Activated naive CD8-positive, alpha-beta T cell treated with anti-CD3 and anti-CD28 coated beads, Interleukin-2, amount 10 ng/mL, durations not matched to agents 7 days and 5 days (primary cell): ENCODE data around the gene GAPDH. TPM values are rescaled to one million over a fixed set of nuclear protein-coding genes. Genes with fewer than 3 reads are reported as not detected.
"Not testable (repeated sequence)": the region's sequence is repeated elsewhere in the genome, so short reads cannot be mapped to it uniquely, and the experiment has no call there.

Source experiments
- ATAC-seq: fragments of 150-1000 bp; cut with Tn5 transposase; one replicate; pipeline ENCODE4 v1.10.0; 2021; ENCODE audit warnings: low read depth, moderate library complexity
- POLR2A ChIA-PET: fragments of 350-600 bp; sonication (Branson Sonifier 250); formaldehyde crosslinking; loops from one replicate; lab custom pipeline; 2021; ENCODE audit warnings: antibody characterized with exemption; lab: Charles Lee
- DNase-seq: peaks from one replicate; pipeline ENCODE4 v3.0.0; 2021
- H3K27ac Mint-ChIP-seq: one replicate; pipeline ENCODE4 v1.8.0; 2022; ENCODE audit warnings: mild to moderate bottlenecking, mixed read lengths
- H3K27me3 Mint-ChIP-seq: one replicate; pipeline ENCODE4 v1.8.0; 2022; ENCODE audit warnings: mild to moderate bottlenecking, moderate library complexity, mixed read lengths
- H3K36me3 Mint-ChIP-seq: one replicate; pipeline ENCODE4 v1.8.0; 2021; ENCODE audit warnings: mild to moderate bottlenecking, mixed read lengths
- H3K4me1 Mint-ChIP-seq: one replicate; pipeline ENCODE4 v1.8.0; 2021; ENCODE audit warnings: mixed read lengths
- H3K4me3 Mint-ChIP-seq: one replicate; pipeline ENCODE4 v1.8.0; 2022; ENCODE audit warnings: mild to moderate bottlenecking, moderate library complexity, mixed read lengths
- H3K9me3 Mint-ChIP-seq: one replicate; pipeline ENCODE4 v1.8.0; 2021; ENCODE audit warnings: mixed read lengths
- total RNA-seq, 2 experiments: library from RNA; stranded (reverse); gene quantifications; one replicate each; pipeline ENCODE4 v1.2.3, GENCODE V29; 2021

GAPDH gene
- total RNA-seq, 2 experiments from 2014 or later: 4,618 to 4,824 TPM

DNA sequence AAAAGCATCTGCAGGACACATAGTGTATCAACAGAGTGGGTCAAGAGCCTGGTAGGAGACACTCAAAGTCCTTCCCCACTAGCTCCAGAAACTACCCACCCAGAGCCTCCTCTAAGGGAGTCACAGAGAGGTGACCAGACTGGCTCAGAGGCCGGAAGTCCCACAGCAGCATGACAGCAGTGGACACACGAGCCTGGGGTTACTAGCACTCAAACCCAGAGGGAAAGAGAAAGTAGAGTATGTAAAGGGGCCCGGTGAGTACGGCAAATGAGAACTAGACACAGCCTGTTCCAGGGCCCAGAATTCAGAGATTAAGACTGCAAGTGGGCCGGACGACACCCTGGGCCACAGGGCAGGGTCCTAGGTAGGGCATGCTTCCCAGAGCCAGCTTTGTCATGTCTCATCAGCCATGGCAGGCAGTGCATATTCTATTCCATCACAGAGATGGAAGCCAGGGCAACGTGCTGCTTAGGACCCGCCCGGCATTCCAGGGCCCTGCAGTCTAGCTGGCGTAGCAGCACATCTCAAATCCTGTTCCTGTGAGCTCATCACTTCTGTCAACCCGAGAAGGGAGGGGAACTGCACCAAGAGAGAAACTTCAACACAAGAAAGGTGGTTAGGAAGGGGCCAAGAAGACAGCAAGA, 17.3 kb downstream of the GAPDH start:
- H3K27ac Mint-ChIP-seq: peak overlapping the region; percentile 60
- H3K36me3 Mint-ChIP-seq: peaks cover 22% of the 10 kb centered on the region
- H3K27me3 Mint-ChIP-seq: no peaks in the 10 kb centered on the region
- no peaks in the 10 kb centered on the region for H3K9me3 Mint-ChIP-seq
- peaks cover 36% of the 10 kb centered on the region for H3K4me1 Mint-ChIP-seq
- ATAC-seq (no peak), DNase-seq (no peak)
- H3K4me3 Mint-ChIP-seq: no peak overlapping the region
- POLR2A ChIA-PET: interaction anchor here (0.5 to 1.2 kb wide), 4 partner anchors 11 to 322 kb away, joined by 3 to 5 read pairs (median 4); no protein-coding TSS in a partner anchor

DNA sequence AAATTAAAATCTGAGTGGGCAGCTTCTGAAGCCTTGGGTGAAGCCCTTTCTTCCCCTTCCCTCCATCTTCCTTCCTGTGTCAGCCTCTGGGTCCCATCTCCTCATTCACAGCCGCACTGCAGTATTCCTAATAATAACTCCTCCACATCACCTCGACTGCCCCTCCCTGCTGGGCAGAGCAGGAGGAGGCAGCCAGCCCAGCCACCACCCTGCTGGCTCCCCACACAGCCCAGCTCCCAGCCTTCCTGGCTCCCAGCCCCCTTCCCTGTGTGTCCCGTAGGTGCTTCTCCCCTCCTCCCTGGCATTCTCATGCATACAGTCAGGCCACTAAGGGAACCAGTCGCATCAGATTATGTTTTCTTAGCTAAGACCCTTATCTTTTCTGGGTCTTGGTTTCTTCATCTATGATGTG, 17.8 kb downstream of the GAPDH start:
- no peak overlapping the region for H3K4me3 Mint-ChIP-seq
- DNase-seq (no peak), ATAC-seq (no peak)
- H3K9me3 Mint-ChIP-seq: no peaks in the 10 kb centered on the region
- POLR2A ChIA-PET: interaction anchor here (1.2 kb wide), 1 partner anchor 19 kb away, joined by 4 read pairs; no protein-coding TSS in a partner anchor
- H3K36me3 Mint-ChIP-seq: peaks cover 21% of the 10 kb centered on the region
- no peaks in the 10 kb centered on the region for H3K27me3 Mint-ChIP-seq
- peak overlapping the region; percentile 22 for H3K27ac Mint-ChIP-seq
- H3K4me1 Mint-ChIP-seq: peaks cover 38% of the 10 kb centered on the region

DNA sequence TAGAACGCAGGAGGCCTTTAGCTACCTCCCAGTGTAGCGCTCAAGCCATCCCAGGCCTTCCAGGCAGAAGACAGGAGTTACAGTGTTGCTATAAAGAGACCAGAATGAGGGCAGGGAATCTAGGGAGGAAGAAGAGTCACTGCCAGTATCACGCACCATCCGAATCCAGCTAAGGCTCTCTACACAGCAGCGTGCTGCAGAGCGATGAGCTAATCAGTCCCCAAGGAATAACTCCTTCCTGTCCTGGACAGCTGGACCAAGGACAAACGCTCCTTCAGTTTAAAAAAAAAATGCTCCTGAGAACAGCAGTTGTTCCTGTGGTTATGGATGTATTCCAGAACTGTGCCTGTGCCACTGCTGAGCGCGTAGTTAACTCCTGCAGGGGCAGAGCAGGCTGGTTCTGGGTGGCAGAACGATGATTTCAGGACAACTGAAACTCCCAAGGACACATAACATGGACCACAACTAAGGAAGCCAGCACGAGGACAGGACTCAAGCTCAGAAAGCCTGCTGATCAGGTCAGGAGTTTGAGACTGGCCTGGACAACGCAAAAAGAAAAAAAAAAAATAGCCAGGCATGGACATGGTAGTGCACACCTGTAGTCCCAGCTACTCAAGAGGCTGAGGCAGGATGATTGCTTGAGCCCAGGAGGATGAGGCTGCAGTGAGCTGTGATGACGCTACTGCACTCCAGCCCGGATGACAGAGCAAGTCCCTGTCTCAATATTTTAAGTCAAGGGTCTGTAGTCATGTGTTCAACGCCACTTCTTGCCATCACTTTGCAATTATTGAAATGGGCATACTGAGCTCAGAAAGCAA, 18.9 kb downstream of the GAPDH start:
- no peaks in the 10 kb centered on the region for H3K9me3 Mint-ChIP-seq
- ATAC-seq (no peak), DNase-seq (no peak)
- H3K27ac Mint-ChIP-seq: no peak overlapping the region
- H3K4me1 Mint-ChIP-seq: peaks cover 41% of the 10 kb centered on the region
- H3K27me3 Mint-ChIP-seq: no peaks in the 10 kb centered on the region
- peaks cover 14% of the 10 kb centered on the region for H3K36me3 Mint-ChIP-seq
- peak overlapping the region; percentile 40 for H3K4me3 Mint-ChIP-seq
- POLR2A ChIA-PET: interaction anchor here (0.7 to 1.7 kb wide), 5 partner anchors 13 to 230 kb away, joined by 3 to 5 read pairs (median 3); partner anchors contain the start of genes GAPDH and MRPL51

DNA sequence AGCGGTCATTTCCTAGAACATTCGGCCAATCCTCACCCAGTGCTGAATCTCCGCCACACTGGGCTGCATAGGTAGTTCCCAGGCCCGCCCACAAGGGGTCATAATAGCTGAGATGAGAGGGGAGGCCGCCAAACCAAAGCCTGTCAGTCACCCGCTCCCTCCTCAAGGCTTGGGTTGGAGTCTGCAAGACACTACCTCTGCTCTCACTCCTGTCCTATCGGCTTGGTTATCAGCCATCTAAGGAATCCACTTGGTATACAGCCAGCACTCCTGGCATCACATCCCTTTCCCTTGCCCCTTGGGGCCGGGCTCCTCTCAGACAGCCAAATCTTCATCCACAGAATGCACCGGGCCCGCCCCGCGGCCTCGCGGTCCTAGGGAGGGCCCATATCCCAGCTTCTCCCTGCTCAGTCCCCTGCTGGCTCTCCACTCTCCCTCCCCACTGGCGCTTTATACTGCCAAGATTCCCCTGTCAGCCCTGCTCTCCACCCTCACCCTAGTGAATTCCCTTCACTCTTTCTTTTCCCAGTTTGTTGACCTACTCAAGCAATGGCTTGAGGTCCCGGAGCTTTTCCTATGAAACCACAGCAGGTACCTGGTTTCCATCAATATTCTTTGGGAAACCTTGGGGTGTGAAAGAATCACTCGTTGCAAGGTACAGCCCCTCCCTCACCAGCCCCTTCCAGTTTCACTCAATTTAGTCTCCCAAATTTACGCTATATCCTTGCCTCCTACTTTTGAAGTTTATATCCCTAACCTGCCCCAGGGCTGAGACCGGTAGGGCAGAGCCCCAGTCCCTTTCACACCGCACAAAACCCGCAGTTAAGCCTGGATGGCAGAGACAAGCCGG, 20.1 kb downstream of the GAPDH start:
- POLR2A ChIA-PET: interaction anchor here (1.1 to 1.7 kb wide), 4 partner anchors 14 to 131 kb away, joined by 3 to 5 read pairs (median 4); partner anchors contain the start of gene MRPL51
- no peaks in the 10 kb centered on the region for H3K27me3 Mint-ChIP-seq
- peak overlapping the region; percentile 84 for H3K4me3 Mint-ChIP-seq
- no peaks in the 10 kb centered on the region for H3K9me3 Mint-ChIP-seq
- H3K4me1 Mint-ChIP-seq: peaks cover 38% of the 10 kb centered on the region
- H3K27ac Mint-ChIP-seq: peak overlapping the region; percentile 51
- DNase-seq (peak; percentile 73), ATAC-seq (peak; percentile 38)
- peaks cover 10% of the 10 kb centered on the region for H3K36me3 Mint-ChIP-seq

DNA sequence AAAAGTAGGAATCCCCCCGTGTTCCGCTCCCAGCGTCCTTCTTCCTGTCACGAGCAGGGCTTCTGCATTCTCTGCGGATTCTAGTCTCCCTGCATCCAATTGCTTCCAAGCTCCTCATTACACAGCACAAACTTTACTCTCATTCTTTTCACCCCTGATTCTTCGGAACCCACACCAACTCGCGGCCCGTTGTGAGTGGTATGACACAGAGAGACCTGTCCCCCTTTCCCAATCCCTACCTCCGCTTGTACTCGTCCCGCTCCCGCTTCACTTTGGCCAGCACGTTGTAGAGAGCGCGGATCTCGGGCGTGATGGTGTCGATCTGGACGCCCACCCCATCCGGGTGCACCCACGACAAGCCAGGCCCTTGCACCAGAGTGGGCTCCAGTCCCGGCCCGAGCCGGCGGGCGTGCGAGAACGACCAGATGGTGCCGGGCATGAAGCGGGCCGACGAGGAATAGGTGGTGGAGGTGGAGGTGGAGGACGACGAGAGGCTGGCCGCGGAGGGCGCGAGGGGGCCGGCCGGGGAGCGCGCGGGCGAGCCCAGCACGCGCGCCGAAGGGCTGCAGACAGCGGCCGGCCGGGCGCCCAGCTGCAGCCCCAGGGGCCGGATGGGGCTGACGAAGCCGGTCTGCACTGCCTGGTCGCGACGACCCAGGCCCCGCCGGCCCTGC, 20.8 kb downstream of the GAPDH start:
- peak overlapping the region; percentile 22 for H3K27ac Mint-ChIP-seq
- POLR2A ChIA-PET: interaction anchor here (1.0 to 1.7 kb wide), 5 partner anchors 15 to 154 kb away, joined by 3 to 5 read pairs (median 4); partner anchors contain the start of genes MRPL51 and VAMP1
- ATAC-seq: peak; percentile 1
- peaks cover 11% of the 10 kb centered on the region for H3K36me3 Mint-ChIP-seq
- H3K27me3 Mint-ChIP-seq: no peaks in the 10 kb centered on the region
- H3K9me3 Mint-ChIP-seq: no peaks in the 10 kb centered on the region
- H3K4me3 Mint-ChIP-seq: peak overlapping the region; percentile 90
- DNase-seq: peak; percentile 52
- peaks cover 41% of the 10 kb centered on the region for H3K4me1 Mint-ChIP-seq

DNA sequence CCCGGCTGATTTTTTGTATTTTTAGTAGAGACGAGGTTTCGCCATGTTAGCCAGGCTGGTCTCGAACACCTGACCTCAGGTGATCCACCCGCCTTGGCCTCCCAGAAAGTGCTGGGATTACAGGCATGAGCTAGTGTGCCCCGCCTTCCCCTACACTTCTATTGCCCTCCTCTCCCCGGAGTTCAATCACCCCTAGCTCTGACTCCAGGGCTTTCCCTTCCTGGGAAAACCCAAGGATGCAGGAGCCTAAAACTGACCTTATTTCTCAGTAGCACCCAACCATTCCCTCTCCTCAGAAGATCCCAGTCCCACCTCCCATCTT, 22.1 kb downstream of the GAPDH start:
- not testable (repeated sequence) for H3K27me3 Mint-ChIP-seq, ATAC-seq, DNase-seq, H3K9me3 Mint-ChIP-seq
- Mint-ChIP-seq H3K4me1 (peaks cover 42% of the 10 kb centered on the region), H3K36me3 (peaks cover 18% of the 10 kb centered on the region), H3K4me3 (peak overlapping the region; percentile 90), H3K27ac (peak overlapping the region; percentile 49)
- POLR2A ChIA-PET: interaction anchor here (0.8 to 1.5 kb wide), 3 partner anchors 22 to 86 kb away, joined by 3 to 4 read pairs (median 3); partner anchors contain the start of genes GAPDH and VAMP1

DNA sequence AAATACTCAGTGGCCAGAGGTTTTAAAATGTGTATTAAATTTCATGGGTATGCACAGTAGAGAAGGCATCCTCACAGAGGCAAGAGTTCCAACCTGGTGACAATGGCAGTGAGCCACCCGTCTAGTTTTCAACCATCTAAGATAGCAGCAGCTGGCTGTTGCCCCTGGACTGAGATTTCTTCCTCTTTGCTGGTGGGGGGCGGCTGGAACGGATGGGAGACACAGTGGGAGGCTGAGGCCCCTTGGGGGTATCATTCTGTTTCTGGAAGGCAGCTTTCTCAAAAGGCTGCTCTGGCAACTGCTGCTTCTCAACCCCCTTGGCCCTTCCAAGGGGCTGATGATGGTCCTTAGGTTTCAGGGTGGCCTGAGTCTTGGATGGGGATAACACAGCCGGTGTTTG, 22.5 kb downstream of the GAPDH start:
- H3K9me3 Mint-ChIP-seq: no peaks in the 10 kb centered on the region
- POLR2A ChIA-PET: interaction anchor here (0.8 to 1.5 kb wide), 5 partner anchors 23 to 86 kb away, joined by 3 to 4 read pairs (median 3); partner anchors contain the start of genes GAPDH and VAMP1
- no peaks in the 10 kb centered on the region for H3K27me3 Mint-ChIP-seq
- H3K36me3 Mint-ChIP-seq: peaks cover 18% of the 10 kb centered on the region
- peaks cover 42% of the 10 kb centered on the region for H3K4me1 Mint-ChIP-seq
- DNase-seq: no peak
- peak overlapping the region; percentile 49 for H3K27ac Mint-ChIP-seq
- peak overlapping the region; percentile 90 for H3K4me3 Mint-ChIP-seq
- ATAC-seq: no peak

DNA sequence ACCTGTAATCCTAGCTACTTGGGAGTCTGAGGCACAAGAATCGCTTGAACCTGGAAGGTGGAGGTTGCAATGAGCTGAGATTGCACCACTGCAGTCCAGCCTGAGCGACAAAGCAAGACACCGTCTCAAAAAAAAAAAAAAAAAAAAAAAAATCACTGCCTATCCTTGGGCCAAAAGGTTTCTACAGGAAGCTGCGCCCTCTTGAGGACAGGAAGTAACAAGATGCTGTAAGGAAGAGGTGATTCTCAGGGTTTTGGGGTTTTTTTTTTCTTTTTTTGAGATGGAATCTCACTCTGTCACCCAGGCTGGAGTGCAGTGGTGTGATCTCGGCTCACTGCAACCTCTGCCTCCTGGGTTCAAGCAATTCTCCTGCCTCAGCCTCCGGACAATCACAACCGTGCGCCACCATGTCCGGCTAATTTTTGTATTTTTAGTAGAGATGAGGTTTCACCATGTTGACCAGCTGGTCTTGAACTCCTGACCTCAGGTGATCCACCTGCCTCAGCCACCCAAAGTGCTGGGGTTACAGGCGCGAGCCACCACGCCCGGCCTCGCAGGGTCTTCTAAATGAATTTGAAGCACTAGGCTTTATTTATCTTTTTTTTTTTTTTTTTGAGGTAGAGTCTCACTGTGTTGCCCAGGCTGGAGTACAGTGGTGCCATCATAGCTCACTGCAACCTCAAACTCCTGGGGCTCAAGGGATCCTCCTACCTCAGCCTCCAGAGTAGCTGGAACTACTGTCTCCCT, 23.9 kb downstream of the GAPDH start:
- not testable (repeated sequence) for H3K4me3 Mint-ChIP-seq, DNase-seq, H3K9me3 Mint-ChIP-seq, H3K27me3 Mint-ChIP-seq
- peaks cover 19% of the 10 kb centered on the region for H3K36me3 Mint-ChIP-seq
- POLR2A ChIA-PET: interaction anchor here (0.6 to 1.5 kb wide), 7 partner anchors 10 to 309 kb away, joined by 3 to 10 read pairs (median 4); partner anchors contain the start of genes MRPL51, NOP2 and VAMP1
- peak; percentile 6 for ATAC-seq
- peaks cover 35% of the 10 kb centered on the region for H3K4me1 Mint-ChIP-seq
- H3K27ac Mint-ChIP-seq: peak overlapping the region; percentile 42

DNA sequence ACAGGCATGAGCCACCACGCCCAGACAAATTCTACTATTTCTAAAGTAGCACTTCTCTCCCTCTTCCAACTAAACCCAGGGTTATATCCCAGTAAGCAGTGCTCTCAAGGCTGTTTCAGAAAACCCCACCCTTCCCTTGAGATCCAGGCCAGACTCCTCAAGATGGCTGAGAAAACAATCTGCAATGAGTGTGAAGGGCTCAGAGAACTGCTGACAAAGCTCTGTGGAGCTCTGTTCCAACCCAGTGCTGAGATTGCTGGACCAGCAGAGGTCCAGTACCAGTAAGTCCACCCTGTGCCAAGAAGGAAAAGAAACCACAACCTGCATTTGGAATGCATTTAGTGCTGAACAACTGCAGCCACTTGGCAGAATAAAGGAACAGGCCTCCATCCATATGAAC, 25.2 kb downstream of the GAPDH start:
- Mint-ChIP-seq H3K27me3 (no peaks in the 10 kb centered on the region), H3K4me3 (no peak overlapping the region), H3K36me3 (peaks cover 24% of the 10 kb centered on the region), H3K27ac (no peak overlapping the region), H3K4me1 (peaks cover 29% of the 10 kb centered on the region), H3K9me3 (no peaks in the 10 kb centered on the region)
- POLR2A ChIA-PET: interaction anchor here (0.6 kb wide), 1 partner anchor 49 kb away, joined by 7 read pairs; no protein-coding TSS in a partner anchor
- DNase-seq (no peak), ATAC-seq (no peak)

DNA sequence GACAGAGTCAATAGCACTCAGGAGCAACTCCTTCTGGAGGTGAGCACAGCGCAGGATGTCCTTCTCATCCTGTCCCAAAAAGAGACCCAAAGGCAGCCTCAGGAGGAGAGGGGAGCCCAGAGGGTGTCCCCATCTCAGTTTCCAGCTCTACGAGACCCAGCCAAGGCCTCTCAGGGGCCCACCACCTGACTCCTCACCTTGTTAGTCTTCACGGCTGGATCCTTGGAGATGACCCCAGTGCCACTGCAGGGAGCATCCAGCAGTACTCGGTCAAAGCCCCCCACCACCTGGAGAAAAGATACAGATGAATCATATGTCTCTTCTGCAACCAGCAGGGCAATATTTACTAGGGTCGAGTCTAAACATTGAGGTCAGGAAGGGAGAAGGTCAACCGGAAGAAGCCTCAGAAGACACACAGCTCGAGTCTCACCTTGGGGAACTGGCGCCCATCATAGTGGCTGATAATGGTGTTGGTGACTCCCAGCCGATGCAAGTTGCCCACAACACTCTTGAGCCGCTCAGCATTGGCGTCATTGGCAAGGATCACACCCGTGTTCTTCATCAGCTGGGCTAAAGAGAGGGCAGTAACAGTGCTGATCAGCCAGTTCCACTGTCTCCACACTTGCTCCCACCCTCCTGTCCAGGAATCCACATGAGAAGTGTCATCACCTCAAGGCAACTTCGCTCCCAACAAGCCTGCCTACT, 26.3 kb downstream of the GAPDH start:
- DNase-seq (no peak), ATAC-seq (no peak)
- Mint-ChIP-seq H3K9me3 (no peaks in the 10 kb centered on the region), H3K36me3 (peaks cover 23% of the 10 kb centered on the region), H3K27me3 (no peaks in the 10 kb centered on the region), H3K4me1 (peaks cover 25% of the 10 kb centered on the region), H3K27ac (no peak overlapping the region), H3K4me3 (no peak overlapping the region)
- POLR2A ChIA-PET: interaction anchor here (0.6 to 1.1 kb wide), 2 partner anchors 20 to 101 kb away, joined by 3 to 4 read pairs; no protein-coding TSS in a partner anchor

DNA sequence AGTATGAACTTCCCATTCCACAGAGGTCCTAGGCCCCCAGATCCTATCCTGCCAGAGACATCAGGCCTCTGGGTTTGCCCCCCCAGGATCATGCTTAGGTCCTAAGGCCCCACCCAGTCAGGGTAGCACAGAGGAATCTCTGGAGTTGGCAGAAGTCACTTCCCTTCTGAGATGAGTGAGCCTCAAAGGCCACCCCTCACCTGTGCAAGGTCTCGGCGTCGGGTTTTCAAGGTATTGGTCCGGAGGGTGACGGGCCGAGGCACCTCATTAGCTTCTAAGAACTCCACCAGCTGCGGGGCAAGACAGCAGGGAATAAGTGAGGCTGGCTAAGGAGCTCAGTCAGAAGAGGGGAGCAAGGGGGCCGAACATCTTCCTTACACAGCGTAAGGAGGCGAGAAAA, 28.6 kb downstream of the GAPDH start:
- DNase-seq (no peak), ATAC-seq (no peak)
- no peaks in the 10 kb centered on the region for H3K27me3 Mint-ChIP-seq
- H3K36me3 Mint-ChIP-seq: peaks cover 35% of the 10 kb centered on the region
- peak overlapping the region; percentile 34 for H3K27ac Mint-ChIP-seq
- H3K4me3 Mint-ChIP-seq: no peak overlapping the region
- no peaks in the 10 kb centered on the region for H3K9me3 Mint-ChIP-seq
- H3K4me1 Mint-ChIP-seq: peaks cover 31% of the 10 kb centered on the region
- POLR2A ChIA-PET: no interaction called here
